ENCODE results near the gene DOCK9. TPM values are rescaled to one million over a fixed set of nuclear protein-coding genes. Genes with fewer than 3 reads are reported as not detected.
A peak's percentile ranks its signal among the peaks of the same experiment; 100 is the strongest.

Gene DOCK9
- total and polyA plus RNA-seq, 5 donors from 2014 or later: 4.4 to 75.0 (median 7.3) TPM

- H3K27ac ChIP-seq (ENCODE audit: insufficient read depth, low read length, poor library complexity, severe bottlenecking): no peak overlapping the region
- Mint-ChIP-seq H3K4me1 (peaks cover 4 to 43% (median 24%) of the 10 kb centered on the region in 4 donors), H3K27me3 (no peaks in the 10 kb centered on the region), H3K27ac (peak overlapping the region in 1 of 3 donors; percentile 78), H3K36me3 (peaks cover 13% of the 10 kb centered on the region), H3K9me3 (no peaks in the 10 kb centered on the region), H3K4me3 (no peak overlapping the region)
- H3K36me3 ChIP-seq (ENCODE audit: control insufficient read depth, insufficient read depth, low read length): no peaks in the 10 kb centered on the region
- no peaks in the 10 kb centered on the region for H3K27me3 ChIP-seq (ENCODE audit: control insufficient read depth, insufficient read depth, low read length)
- no peaks in the 10 kb centered on the region for H3K9me3 ChIP-seq (ENCODE audit: control insufficient read depth in 2 of 2, low read length in 2 of 2)
- no peak overlapping the region for H3K4me3 ChIP-seq (ENCODE audit: low read depth, low read length)
- no peaks in the 10 kb centered on the region for H3K4me1 ChIP-seq (ENCODE audit: control insufficient read depth, insufficient read depth, low read length, poor library complexity, severe bottlenecking)
- no peak for DNase-seq
- no peak for ATAC-seq (ENCODE audit: low read depth in 2 of 2)
Observed at GRCh38 chr13:98988780-98989179, 10.9 kb upstream of the DOCK9 start.

DNA sequence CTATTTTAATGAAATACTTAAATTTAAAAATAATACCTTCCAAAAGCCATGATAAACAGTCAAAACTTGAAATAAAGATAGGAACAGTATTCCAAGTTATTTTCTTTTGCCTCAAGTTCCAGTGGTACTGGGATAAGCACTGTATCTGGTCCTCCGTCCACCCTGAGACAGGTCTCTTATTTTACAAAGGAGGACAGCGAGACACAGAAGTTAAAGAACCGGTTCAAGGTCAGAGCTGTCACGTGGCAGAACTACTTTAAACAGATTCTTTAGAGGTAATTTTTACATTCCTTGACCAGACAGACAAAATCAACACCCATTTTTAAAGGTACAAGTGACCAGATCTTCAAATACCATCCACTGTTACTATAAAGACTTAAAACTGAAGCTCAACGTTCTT is 10.4 kb upstream of the DOCK9 start:
- no peak overlapping the region for H3K27ac ChIP-seq (ENCODE audit: insufficient read depth, low read length, poor library complexity, severe bottlenecking)
- H3K4me1 ChIP-seq (ENCODE audit: control insufficient read depth, insufficient read depth, low read length, poor library complexity, severe bottlenecking): no peaks in the 10 kb centered on the region
- no peak for DNase-seq
- H3K4me1 Mint-ChIP-seq: peaks cover 5 to 42% (median 23%) of the 10 kb centered on the region in 4 donors
- H3K27me3 ChIP-seq (ENCODE audit: control insufficient read depth, insufficient read depth, low read length): no peaks in the 10 kb centered on the region
- no peaks in the 10 kb centered on the region for H3K9me3 ChIP-seq (ENCODE audit: control insufficient read depth in 2 of 2, low read length in 2 of 2)
- no peak overlapping the region for H3K4me3 Mint-ChIP-seq
- H3K36me3 ChIP-seq (ENCODE audit: control insufficient read depth, insufficient read depth, low read length): no peaks in the 10 kb centered on the region
- H3K36me3 Mint-ChIP-seq: peaks cover 11% of the 10 kb centered on the region
- H3K4me3 ChIP-seq (ENCODE audit: low read depth, low read length): no peak overlapping the region
- H3K27ac Mint-ChIP-seq: peak overlapping the region in 1 of 3 donors; percentile 78
- ATAC-seq (ENCODE audit: low read depth in 2 of 2): no peak
- H3K9me3 Mint-ChIP-seq: no peaks in the 10 kb centered on the region
- H3K27me3 Mint-ChIP-seq: no peaks in the 10 kb centered on the region

DNA sequence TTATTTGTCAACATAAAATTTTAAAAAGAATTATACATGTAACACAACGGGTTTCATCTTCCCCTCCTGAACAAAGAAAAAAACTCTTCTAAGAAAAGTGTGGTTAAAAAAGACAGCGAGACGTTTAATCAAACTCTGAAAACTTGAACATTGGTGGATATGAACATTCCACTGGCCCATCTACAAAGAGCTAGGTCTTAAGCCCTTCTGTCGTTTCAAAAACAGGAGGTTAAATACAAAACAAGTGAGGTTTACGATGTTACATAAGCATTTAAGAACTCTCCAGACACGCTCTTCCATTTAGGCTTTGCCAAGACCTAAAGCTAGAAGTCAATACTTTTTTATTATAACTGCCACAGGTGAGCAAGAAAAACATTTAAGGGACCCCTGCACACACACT is 9.4 kb upstream of the DOCK9 start:
- Histone ChIP-seq H3K9me3 (ENCODE audit: control insufficient read depth in 2 of 2, low read length in 2 of 2) (no peaks in the 10 kb centered on the region), H3K27ac (ENCODE audit: insufficient read depth, low read length, poor library complexity, severe bottlenecking) (no peak overlapping the region), H3K4me1 (ENCODE audit: control insufficient read depth, insufficient read depth, low read length, poor library complexity, severe bottlenecking) (no peaks in the 10 kb centered on the region), H3K4me3 (ENCODE audit: low read depth, low read length) (no peak overlapping the region), H3K27me3 (ENCODE audit: control insufficient read depth, insufficient read depth, low read length) (no peaks in the 10 kb centered on the region), H3K36me3 (ENCODE audit: control insufficient read depth, insufficient read depth, low read length) (no peaks in the 10 kb centered on the region)
- H3K9me3 Mint-ChIP-seq: no peaks in the 10 kb centered on the region
- peaks cover 11 to 43% (median 25%) of the 10 kb centered on the region in 4 donors for H3K4me1 Mint-ChIP-seq
- no peak overlapping the region for H3K27ac Mint-ChIP-seq
- H3K4me3 Mint-ChIP-seq: no peak overlapping the region
- peaks cover 4% of the 10 kb centered on the region for H3K36me3 Mint-ChIP-seq
- DNase-seq (no peak), ATAC-seq (ENCODE audit: low read depth in 2 of 2) (no peak)
- no peaks in the 10 kb centered on the region for H3K27me3 Mint-ChIP-seq

- no peak for ATAC-seq (ENCODE audit: low read depth in 2 of 2)
Observed at GRCh38 chr13:98986226-98986846, 8.5 kb upstream of the DOCK9 start.

GRCh38 chr13:98985591-98985990 is 7.7 kb upstream of the DOCK9 start:
- peaks cover 7% of the 10 kb centered on the region for H3K36me3 Mint-ChIP-seq
- H3K4me3 Mint-ChIP-seq: no peak overlapping the region
- no peaks in the 10 kb centered on the region for H3K9me3 Mint-ChIP-seq
- Histone ChIP-seq H3K36me3 (ENCODE audit: control insufficient read depth, insufficient read depth, low read length) (no peaks in the 10 kb centered on the region), H3K27ac (ENCODE audit: insufficient read depth, low read length, poor library complexity, severe bottlenecking) (no peak overlapping the region), H3K9me3 (ENCODE audit: control insufficient read depth in 2 of 2, low read length in 2 of 2) (no peaks in the 10 kb centered on the region), H3K4me3 (ENCODE audit: low read depth, low read length) (no peak overlapping the region), H3K27me3 (ENCODE audit: control insufficient read depth, insufficient read depth, low read length) (no peaks in the 10 kb centered on the region), H3K4me1 (ENCODE audit: control insufficient read depth, insufficient read depth, low read length, poor library complexity, severe bottlenecking) (peaks cover 3% of the 10 kb centered on the region)
- H3K27me3 Mint-ChIP-seq: no peaks in the 10 kb centered on the region
- ATAC-seq (ENCODE audit: low read depth in 2 of 2) (no peak), DNase-seq (no peak)
- H3K4me1 Mint-ChIP-seq: peaks cover 24 to 49% (median 35%) of the 10 kb centered on the region in 4 donors
- H3K27ac Mint-ChIP-seq: no peak overlapping the region

More at GRCh38 chr13:98986226-98986846, 8.5 kb upstream of the DOCK9 start:
- Histone ChIP-seq H3K27ac (ENCODE audit: insufficient read depth, low read length, poor library complexity, severe bottlenecking) (no peak overlapping the region), H3K4me1 (ENCODE audit: control insufficient read depth, insufficient read depth, low read length, poor library complexity, severe bottlenecking) (peaks cover 3% of the 10 kb centered on the region), H3K4me3 (ENCODE audit: low read depth, low read length) (no peak overlapping the region), H3K36me3 (ENCODE audit: control insufficient read depth, insufficient read depth, low read length) (no peaks in the 10 kb centered on the region), H3K9me3 (ENCODE audit: control insufficient read depth in 2 of 2, low read length in 2 of 2) (no peaks in the 10 kb centered on the region), H3K27me3 (ENCODE audit: control insufficient read depth, insufficient read depth, low read length) (no peaks in the 10 kb centered on the region)
- H3K27ac Mint-ChIP-seq: no peak overlapping the region
- H3K9me3 Mint-ChIP-seq: no peaks in the 10 kb centered on the region
- H3K4me3 Mint-ChIP-seq: no peak overlapping the region
- no peak for DNase-seq
- H3K36me3 Mint-ChIP-seq: peaks cover 7% of the 10 kb centered on the region
- peaks cover 21 to 50% (median 33%) of the 10 kb centered on the region in 4 donors for H3K4me1 Mint-ChIP-seq
- H3K27me3 Mint-ChIP-seq: no peaks in the 10 kb centered on the region

- H3K9me3 Mint-ChIP-seq: no peaks in the 10 kb centered on the region
- H3K27ac Mint-ChIP-seq: no peak overlapping the region
- no peaks in the 10 kb centered on the region for H3K27me3 ChIP-seq (ENCODE audit: control insufficient read depth, insufficient read depth, low read length)
- DNase-seq (no peak), ATAC-seq (ENCODE audit: low read depth in 2 of 2) (no peak)
- no peaks in the 10 kb centered on the region for H3K36me3 ChIP-seq (ENCODE audit: control insufficient read depth, insufficient read depth, low read length)
- no peak overlapping the region for H3K4me3 Mint-ChIP-seq
- H3K4me1 ChIP-seq (ENCODE audit: control insufficient read depth, insufficient read depth, low read length, poor library complexity, severe bottlenecking): peaks cover 3% of the 10 kb centered on the region
- no peaks in the 10 kb centered on the region for H3K9me3 ChIP-seq (ENCODE audit: control insufficient read depth in 2 of 2, low read length in 2 of 2)
- H3K27ac ChIP-seq (ENCODE audit: insufficient read depth, low read length, poor library complexity, severe bottlenecking): no peak overlapping the region
- no peak overlapping the region for H3K4me3 ChIP-seq (ENCODE audit: low read depth, low read length)
- peaks cover 24 to 46% (median 36%) of the 10 kb centered on the region in 4 donors for H3K4me1 Mint-ChIP-seq
- no peaks in the 10 kb centered on the region for H3K27me3 Mint-ChIP-seq
- H3K36me3 Mint-ChIP-seq: peaks cover 7% of the 10 kb centered on the region
Observed at GRCh38 chr13:98984983-98985382, 7.1 kb upstream of the DOCK9 start.

DNA sequence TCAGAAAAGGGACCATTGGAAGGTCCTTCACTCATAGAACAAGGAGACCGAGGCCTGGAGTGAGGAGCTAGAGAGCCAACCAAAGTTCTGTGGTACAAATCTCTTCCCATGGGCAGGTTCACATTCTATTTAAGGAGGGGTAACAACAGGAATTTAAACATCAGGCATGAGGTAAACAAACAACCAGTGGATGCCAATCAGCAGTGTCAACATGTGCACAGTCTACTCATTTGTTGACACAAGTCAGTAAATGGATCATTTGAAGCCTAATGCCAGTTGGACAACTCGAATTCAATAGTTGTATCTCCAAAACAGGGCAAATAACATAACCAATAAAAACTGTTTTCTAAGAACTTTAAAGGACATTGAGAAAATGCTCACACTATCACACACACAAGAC is 6.3 kb upstream of the DOCK9 start:
- Histone ChIP-seq H3K4me1 (ENCODE audit: control insufficient read depth, insufficient read depth, low read length, poor library complexity, severe bottlenecking) (peaks cover 3% of the 10 kb centered on the region), H3K27ac (ENCODE audit: insufficient read depth, low read length, poor library complexity, severe bottlenecking) (no peak overlapping the region), H3K27me3 (ENCODE audit: control insufficient read depth, insufficient read depth, low read length) (no peaks in the 10 kb centered on the region), H3K36me3 (ENCODE audit: control insufficient read depth, insufficient read depth, low read length) (no peaks in the 10 kb centered on the region), H3K9me3 (ENCODE audit: control insufficient read depth in 2 of 2, low read length in 2 of 2) (no peaks in the 10 kb centered on the region), H3K4me3 (ENCODE audit: low read depth, low read length) (no peak overlapping the region)
- DNase-seq (no peak), ATAC-seq (ENCODE audit: low read depth in 2 of 2) (no peak)
- Mint-ChIP-seq H3K9me3 (no peaks in the 10 kb centered on the region), H3K4me3 (no peak overlapping the region), H3K27me3 (no peaks in the 10 kb centered on the region), H3K4me1 (peaks cover 24 to 48% (median 36%) of the 10 kb centered on the region in 4 donors), H3K36me3 (peaks cover 4% of the 10 kb centered on the region), H3K27ac (peak overlapping the region in 1 of 3 donors; percentile 3)

- H3K27me3 Mint-ChIP-seq: no peaks in the 10 kb centered on the region
- peaks cover 4% of the 10 kb centered on the region for H3K36me3 Mint-ChIP-seq
- H3K27ac Mint-ChIP-seq: peak overlapping the region in 2 of 3 donors; percentile 3 to 17
- Histone ChIP-seq H3K4me3 (ENCODE audit: low read depth, low read length) (no peak overlapping the region), H3K4me1 (ENCODE audit: control insufficient read depth, insufficient read depth, low read length, poor library complexity, severe bottlenecking) (peaks cover 3% of the 10 kb centered on the region), H3K9me3 (ENCODE audit: control insufficient read depth in 2 of 2, low read length in 2 of 2) (no peaks in the 10 kb centered on the region), H3K36me3 (ENCODE audit: control insufficient read depth, insufficient read depth, low read length) (no peaks in the 10 kb centered on the region), H3K27me3 (ENCODE audit: control insufficient read depth, insufficient read depth, low read length) (no peaks in the 10 kb centered on the region), H3K27ac (ENCODE audit: insufficient read depth, low read length, poor library complexity, severe bottlenecking) (no peak overlapping the region)
- peaks cover 28 to 48% (median 42%) of the 10 kb centered on the region in 4 donors for H3K4me1 Mint-ChIP-seq
- ATAC-seq (ENCODE audit: low read depth in 2 of 2): no peak
- no peaks in the 10 kb centered on the region for H3K9me3 Mint-ChIP-seq
- no peak overlapping the region for H3K4me3 Mint-ChIP-seq
- DNase-seq: no peak
Observed at GRCh38 chr13:98983182-98983581, 5.3 kb upstream of the DOCK9 start.
